Astrocyte of the spinal cord (primary cell): ENCODE measurements around the gene TBL1XR1.

Experiments
- DNase-seq: peaks from one replicate; pipeline ENCODE4 v3.0.0; 2011; ENCODE audit warnings: low read depth, low spot score
- H3K4me3 ChIP-seq: 2 replicates; pipeline ENCODE4 v1.5.1; 2011; ENCODE audit warnings: low read depth, mild to moderate bottlenecking, low read length, moderate library complexity
- CTCF ChIP-seq: IDR thresholded peaks from 2 replicates; pipeline ENCODE4 v1.5.1; 2012; ENCODE audit warnings: low read depth, mild to moderate bottlenecking, low read length, inconsistent platforms
- in situ Hi-C: cut with HindIII; loops from 2 replicates; pipeline ENCODE4 v1.10.0; 2017; ENCODE audit warnings: low sequenced_read_pairs

TBL1XR1 gene

DNA sequence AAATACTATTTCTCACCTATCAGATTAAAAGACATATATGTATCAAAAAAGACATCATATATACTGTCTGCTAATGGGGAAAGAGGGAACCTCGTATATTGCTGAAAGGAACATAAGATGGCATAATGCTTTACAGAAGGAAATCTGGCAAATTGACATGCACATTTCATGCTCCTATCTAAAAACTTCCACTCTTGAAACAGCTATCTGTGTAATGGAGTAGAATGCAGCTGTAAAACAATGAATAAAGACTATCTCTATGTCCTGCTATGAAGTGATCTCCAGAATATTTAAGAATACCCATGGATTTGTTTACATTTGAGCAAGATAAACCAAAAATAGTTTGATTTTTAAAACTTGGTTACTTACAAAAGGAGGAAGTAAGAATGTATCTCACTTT lies 107.4 kb downstream of the TBL1XR1 start:
- no peak for DNase-seq
- H3K4me3 ChIP-seq: no peak overlapping the region
- in situ Hi-C loops: no loop called here
- no peak for TF ChIP-seq CTCF

DNA sequence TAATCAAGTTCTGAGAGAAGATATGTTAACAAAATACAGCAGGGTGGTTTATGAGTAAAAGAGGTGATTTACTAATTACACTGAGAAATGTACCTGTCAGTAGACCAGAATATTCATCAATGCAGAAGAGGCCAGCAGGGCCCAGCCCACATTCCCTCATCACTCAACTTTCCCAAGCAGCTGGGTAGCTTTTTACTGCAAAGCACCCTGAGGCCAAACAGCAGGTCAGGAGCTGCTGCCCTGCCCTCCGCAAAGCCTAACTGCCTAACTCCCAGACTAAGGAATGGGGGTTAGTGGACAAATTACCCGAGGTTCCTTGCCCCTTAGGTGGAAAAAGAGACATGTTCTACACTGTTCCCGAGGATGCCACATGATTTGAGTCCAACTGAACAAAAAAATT lies 108.2 kb downstream of the TBL1XR1 start:
- H3K4me3 ChIP-seq: no peak overlapping the region
- no peak for DNase-seq
- in situ Hi-C loops: no loop called here
- no peak for TF ChIP-seq CTCF

DNA sequence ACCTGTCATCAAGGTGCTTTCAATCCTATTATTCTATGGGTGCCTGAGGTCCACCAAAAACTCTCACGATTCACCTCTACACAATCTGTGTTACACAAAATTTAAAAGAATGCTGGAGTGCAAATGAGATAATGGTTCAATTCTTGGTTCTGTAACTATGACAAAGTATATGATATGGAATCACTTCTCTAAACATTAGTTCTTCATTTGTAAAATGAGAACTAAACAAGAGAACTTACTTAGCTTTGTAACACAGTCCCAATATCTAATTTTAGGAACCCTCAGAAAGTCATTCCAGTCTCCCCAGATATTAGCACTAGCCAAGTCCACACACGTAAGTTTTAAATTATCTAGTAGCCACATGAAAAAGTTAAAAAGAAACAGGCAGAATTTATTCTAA lies 111.5 kb downstream of the TBL1XR1 start:
- in situ Hi-C loops: no loop called here
- DNase-seq: no peak
- no peak for TF ChIP-seq CTCF

DNA sequence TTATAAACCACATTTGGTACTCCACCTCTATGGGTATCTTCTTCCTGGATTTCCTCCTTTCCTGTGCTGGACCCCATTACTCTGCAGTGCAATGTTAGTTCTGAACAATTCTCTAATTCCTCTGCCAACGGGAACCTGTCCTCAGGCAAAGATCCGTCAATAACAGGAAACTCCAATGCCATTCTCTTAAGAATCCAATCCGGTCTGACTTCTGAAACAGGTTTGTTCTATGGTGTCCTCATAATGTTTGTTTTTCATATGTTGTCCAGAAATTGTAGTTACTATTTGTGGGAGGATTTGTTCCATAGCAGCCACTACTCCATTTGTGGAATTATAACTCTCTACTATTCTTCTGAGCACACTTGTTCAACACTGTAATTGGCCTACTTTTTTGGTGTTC lies 112.7 kb downstream of the TBL1XR1 start:
- TF ChIP-seq CTCF: no peak
- in situ Hi-C loops: no loop called here
- DNase-seq: no peak

More for the DNA sequence above, 111.5 kb downstream of the TBL1XR1 start:
- H3K4me3 ChIP-seq: no peak overlapping the region

DNA sequence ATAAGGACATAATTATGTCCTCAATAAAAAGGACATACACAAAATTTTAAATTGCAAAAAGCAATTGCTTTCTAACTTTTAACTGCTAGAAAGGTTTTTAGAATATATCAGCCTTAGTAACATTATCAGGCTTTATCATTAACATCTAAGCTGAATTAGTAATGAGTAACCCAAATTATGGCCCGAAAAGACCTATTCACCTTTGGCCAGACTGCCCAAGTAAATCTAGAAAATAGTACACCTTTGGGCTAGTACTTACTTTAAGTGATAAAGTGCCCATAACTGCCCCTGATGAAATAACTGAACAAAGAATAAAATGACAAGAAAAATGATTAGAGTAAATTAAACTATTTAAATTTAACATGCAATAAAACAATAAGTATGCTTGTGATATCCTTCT lies 117.2 kb downstream of the TBL1XR1 start:
- TF ChIP-seq CTCF: no peak
- in situ Hi-C loops: no loop called here
- DNase-seq: no peak
- no peak overlapping the region for H3K4me3 ChIP-seq

More for the DNA sequence above, 112.7 kb downstream of the TBL1XR1 start:
- no peak overlapping the region for H3K4me3 ChIP-seq

DNA sequence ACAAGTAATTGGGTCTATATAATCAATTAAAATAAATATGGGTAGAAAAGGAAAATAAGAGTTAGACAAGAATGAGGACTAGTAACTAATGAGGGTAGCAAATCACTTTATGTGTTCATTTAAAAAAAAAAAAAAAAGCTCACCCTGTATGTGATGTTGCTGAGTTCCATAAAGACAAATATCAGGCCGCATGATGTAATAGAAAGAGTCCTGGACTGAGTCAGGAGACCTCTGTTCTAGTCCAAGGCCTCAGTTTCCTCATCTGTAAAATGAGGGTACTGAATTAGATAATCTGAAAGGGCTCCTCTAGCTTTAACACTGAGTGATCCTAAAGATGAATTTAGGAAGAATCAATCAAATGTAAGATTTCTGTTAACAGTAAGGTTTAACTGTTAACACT lies 117.6 kb downstream of the TBL1XR1 start:
- no peak for TF ChIP-seq CTCF
- in situ Hi-C loops: no loop called here
- H3K4me3 ChIP-seq: no peak overlapping the region
- no peak for DNase-seq
